ENCODE results near the gene SDK1.

SDK1 gene

DNA sequence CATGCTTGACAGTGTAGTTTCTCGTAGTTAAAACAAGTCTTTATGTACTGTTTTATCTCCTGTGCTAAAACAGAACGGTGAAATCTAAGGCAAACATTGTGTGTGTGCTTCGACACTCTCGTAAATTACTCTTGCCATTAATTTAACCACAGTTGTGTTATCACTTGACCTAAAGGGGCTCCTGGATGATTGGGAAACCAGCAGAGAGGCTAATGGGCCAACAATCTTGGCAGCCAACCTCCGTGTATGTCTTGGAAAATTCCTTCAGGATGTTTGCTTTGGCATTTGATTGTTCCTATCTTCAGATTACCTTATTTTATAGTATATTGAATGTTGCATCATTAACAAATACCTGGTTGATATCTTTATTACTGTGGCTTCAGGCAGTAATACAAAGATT, 409.5 kb downstream of the SDK1 start:
- no peak overlapping the region for H3K4me3 ChIP-seq (ENCODE audit: low read depth, low read length)
- TF ChIP-seq, protein P1, sequence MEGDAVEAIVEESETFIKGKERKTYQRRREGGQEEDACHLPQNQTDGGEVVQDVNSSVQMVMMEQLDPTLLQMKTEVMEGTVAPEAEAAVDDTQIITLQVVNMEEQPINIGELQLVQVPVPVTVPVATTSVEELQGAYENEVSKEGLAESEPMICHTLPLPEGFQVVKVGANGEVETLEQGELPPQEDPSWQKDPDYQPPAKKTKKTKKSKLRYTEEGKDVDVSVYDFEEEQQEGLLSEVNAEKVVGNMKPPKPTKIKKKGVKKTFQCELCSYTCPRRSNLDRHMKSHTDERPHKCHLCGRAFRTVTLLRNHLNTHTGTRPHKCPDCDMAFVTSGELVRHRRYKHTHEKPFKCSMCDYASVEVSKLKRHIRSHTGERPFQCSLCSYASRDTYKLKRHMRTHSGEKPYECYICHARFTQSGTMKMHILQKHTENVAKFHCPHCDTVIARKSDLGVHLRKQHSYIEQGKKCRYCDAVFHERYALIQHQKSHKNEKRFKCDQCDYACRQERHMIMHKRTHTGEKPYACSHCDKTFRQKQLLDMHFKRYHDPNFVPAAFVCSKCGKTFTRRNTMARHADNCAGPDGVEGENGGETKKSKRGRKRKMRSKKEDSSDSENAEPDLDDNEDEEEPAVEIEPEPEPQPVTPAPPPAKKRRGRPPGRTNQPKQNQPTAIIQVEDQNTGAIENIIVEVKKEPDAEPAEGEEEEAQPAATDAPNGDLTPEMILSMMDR (IDR thresholded peaks at IDR 0.05; ENCODE audit: low read depth, low read length), result no peak
- in situ Hi-C loops (cut with HindIII; ENCODE audit: low sequenced_read_pairs), result no loop called here

DNA sequence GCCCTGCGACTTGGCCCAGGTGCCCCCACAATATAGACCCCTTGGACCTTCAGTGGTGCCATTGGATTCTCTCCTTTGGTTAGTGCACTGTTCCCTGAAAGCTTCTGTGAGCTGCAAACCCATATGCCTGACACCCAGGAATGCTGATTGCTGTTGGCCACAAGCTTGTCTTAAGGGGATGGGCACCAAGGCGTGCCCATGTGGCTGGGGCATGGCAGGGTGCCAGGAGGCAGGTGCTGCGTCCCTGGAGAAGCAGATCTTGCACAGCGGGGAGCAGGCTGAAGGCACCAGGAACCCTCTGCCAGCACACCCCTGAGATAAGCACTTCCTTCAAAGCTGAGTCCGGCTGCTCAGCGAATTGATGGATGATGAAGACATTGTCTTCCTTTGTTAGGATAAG, 411.8 kb downstream of the SDK1 start:
- in situ Hi-C loops (cut with HindIII; ENCODE audit: low sequenced_read_pairs), result no loop called here
- DNase-seq (ENCODE audit: low read depth, low spot score), result no peak
- TF ChIP-seq, protein P1 (IDR thresholded peaks at IDR 0.05; ENCODE audit: low read depth, low read length), result no peak
- H3K4me3 ChIP-seq (ENCODE audit: low read depth, low read length), result no peak overlapping the region

More for the DNA sequence above, 409.5 kb downstream of the SDK1 start:
- no peak for DNase-seq (ENCODE audit: low read depth, low spot score)

DNA sequence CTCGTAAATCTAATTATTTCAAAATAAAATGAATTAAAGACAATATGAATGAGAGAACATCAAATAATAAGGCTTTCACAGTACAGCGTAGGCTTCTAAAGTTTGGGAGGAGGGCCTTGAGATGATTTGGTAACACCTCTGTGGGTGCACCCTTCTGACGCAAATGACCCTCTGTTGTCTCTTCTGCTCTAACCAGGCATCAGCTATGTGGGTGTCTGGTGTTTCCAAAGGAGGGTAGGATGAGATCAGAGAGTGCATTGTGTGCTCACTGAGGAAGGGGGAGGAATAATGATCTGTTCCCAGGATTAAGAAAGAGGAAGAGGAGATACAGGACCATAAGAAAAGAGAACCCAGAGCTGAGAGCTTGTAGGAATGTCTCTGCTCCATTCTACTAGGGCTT, 420.4 kb downstream of the SDK1 start:
- no peak overlapping the region for H3K4me3 ChIP-seq (ENCODE audit: low read depth, low read length)
- TF ChIP-seq, protein P1 (IDR thresholded peaks at IDR 0.05; ENCODE audit: low read depth, low read length), result no peak
- no peak for DNase-seq (ENCODE audit: low read depth, low spot score)
- in situ Hi-C loops (cut with HindIII; ENCODE audit: low sequenced_read_pairs), result no loop called here

DNA sequence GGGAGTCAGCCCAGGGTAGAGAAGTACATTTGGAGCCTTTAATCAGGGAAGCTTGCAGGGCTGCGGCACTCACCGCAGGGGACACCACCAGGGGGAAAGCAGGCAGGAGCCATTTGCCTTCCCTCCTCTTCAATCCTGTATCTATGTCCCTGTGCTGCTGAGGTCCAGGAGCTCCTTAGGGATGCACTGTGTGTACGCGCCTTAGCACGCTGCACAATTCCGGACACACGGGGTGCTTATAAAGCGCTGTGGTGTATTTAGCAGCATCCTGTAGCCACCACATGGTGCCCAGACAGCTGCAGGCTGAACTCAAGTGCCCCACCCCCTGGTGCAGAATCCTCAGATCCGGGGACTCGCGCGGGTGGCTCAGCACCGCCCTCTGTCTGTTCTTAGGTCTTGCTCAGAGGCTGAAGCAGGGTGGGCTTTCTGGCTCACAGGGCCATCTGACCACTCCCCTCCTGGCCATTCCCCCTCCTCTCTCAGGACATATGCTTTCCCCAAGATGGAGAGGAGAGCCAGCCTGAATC, 421.4 kb downstream of the SDK1 start:
- TF ChIP-seq, protein P1 (IDR thresholded peaks at IDR 0.05; ENCODE audit: low read depth, low read length), result peak; percentile 42
- no peak overlapping the region for H3K4me3 ChIP-seq (ENCODE audit: low read depth, low read length)
- in situ Hi-C loops (cut with HindIII; ENCODE audit: low sequenced_read_pairs), result no loop called here
- DNase-seq (ENCODE audit: low read depth, low spot score), result peak; percentile 23

DNA sequence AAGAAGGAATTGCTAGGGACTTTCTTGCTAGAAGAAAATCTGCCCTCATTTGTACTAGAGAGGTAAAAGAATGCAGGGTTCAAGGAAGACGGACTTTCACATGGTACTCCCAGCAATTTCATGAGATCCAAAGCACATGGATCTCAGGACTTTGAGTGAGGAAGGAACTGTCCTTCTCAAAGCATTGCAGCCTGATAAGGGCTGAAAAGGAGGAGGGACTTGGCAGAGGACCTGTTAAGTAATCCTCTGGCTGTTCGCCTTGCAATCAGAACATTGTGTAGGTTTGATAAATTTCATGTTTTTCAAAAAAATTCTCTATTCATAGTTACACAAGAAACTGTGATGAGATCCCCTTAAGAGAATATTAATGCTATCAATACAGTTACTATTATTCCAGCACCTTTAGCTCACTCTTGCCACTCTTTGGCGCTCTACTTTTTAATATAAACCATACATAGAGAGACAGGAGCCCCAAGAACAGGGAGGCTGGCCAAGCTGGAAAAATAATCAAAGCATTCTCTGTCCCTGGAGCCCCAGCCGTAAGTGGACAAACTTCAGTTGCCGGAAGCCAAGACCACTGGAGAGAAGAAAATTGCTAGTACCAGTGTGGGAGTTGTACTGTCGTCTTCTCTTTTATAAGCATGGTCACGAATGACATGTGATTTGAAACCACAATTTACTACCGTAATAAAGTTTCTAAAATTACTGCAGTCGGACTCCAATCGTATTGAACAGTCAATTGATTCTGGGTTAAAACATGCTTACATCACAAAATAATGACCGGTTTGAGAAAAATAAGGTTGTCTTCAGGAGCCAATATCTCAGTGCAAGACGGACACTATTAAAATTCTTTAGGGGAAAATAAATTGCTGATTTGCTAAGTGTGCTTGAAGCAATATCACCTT, 424.4 kb downstream of the SDK1 start:
- in situ Hi-C loops (cut with HindIII; ENCODE audit: low sequenced_read_pairs), result no loop called here
- no peak overlapping the region for H3K4me3 ChIP-seq (ENCODE audit: low read depth, low read length)
- no peak for DNase-seq (ENCODE audit: low read depth, low spot score)
- TF ChIP-seq, protein P1 (IDR thresholded peaks at IDR 0.05; ENCODE audit: low read depth, low read length), result no peak

DNA sequence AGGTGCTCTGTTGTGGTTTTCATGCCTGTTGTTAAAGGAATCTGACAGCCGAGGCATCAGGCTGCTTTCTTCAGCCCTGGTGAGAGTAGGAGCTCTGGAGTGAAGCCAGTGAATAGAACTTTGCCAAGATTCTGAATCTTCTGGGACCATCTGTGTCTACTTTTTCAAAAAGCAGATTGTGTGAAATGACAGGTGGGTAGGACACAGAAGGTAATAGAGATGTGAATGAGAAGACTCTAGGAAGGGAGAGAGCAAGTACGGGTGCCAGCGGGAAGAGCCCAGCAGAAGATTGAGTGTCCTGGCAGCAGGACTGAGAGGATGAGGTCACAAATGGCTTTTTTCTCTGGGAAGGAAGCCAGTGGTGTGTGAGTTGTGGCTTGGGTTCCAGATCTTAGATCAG, 429.2 kb downstream of the SDK1 start:
- TF ChIP-seq, protein P1 (IDR thresholded peaks at IDR 0.05; ENCODE audit: low read depth, low read length), result no peak
- DNase-seq (ENCODE audit: low read depth, low spot score), result peak; percentile 72
- H3K4me3 ChIP-seq (ENCODE audit: low read depth, low read length), result no peak overlapping the region
- in situ Hi-C loops (cut with HindIII; ENCODE audit: low sequenced_read_pairs), result no loop called here

All from astrocyte of the spinal cord (primary cell).